Peyer's patch (tissue), 4 donors: Measurements from ENCODE around the gene LY6G6F.

Source experiments
- CTCF ChIP-seq, 6 experiments: fragments of 450-650 bp in 4 of 6; fragments of 200-600 bp in 2 of 6; sonication (generic) in 1 of 6; IDR thresholded peaks; one replicate each; pipeline ENCODE4 v1.5.1; 2017 to 2019; ENCODE audit warnings: antibody characterized with exemption in 6 of 6, mild to moderate bottlenecking in 3 of 6, moderate library complexity in 1 of 6
- POLR2A ChIP-seq, 2 donors: fragments of 450-650 bp; IDR thresholded peaks; one replicate each; pipeline ENCODE4 v1.5.1; 2017; ENCODE audit warnings: antibody characterized with exemption in 2 of 2, mild to moderate bottlenecking in 2 of 2, moderate library complexity in 2 of 2

- TF ChIP-seq POLR2A (IDR thresholded peaks at IDR 0.05) (no peak), CTCF (IDR thresholded peaks at IDR 0.05) (no peak)
Measured at GRCh38 chr6:31692886-31693285, 13.8 kb upstream of the LY6G6F start.
